HL-60 (cell line): Measurements from ENCODE around the gene MOCOS.

Experiments
- DNase-seq, 2 experiments: peaks; one replicate each; pipeline ENCODE4 v3.0.0-alpha.2; 2010 to 2020; ENCODE audit warnings: low read depth in 1 of 2, low spot score in 1 of 2
- H3K27ac ChIP-seq: fragments of 250-450 bp; sonication (Bioruptor Pico); replicated peaks from 2 replicates; pipeline ENCODE4 v1.5.1; 2020; ENCODE audit warnings: mild to moderate bottlenecking, moderate library complexity
- H3K27me3 ChIP-seq: fragments of 250-450 bp; sonication (Bioruptor Pico); 2 replicates; pipeline ENCODE4 v1.5.1; 2021; ENCODE audit warnings: mild to moderate bottlenecking, moderate library complexity; ENCODE audit not compliant: insufficient read depth, poor library complexity, severe bottlenecking
- H3K4me3 ChIP-seq: replicated peaks from 2 replicates; pipeline ENCODE4 v1.5.1; 2011; ENCODE audit warnings: mild to moderate bottlenecking, control low read depth, low read length; ENCODE audit not compliant: insufficient read depth
- GABPA ChIP-seq: IDR thresholded peaks from 2 replicates; pipeline ENCODE4 v1.6.1; 2012; ENCODE audit warnings: low read depth
- POLR2AphosphoS5 ChIP-seq: IDR thresholded peaks from 2 replicates; pipeline ENCODE4 v1.6.1; 2012; ENCODE audit warnings: low read depth
- SPI1 ChIP-seq: IDR thresholded peaks from 2 replicates; pipeline ENCODE4 v1.6.1; 2012; ENCODE audit warnings: low read depth, mild to moderate bottlenecking, borderline replicate concordance
- TF ChIP-seq, protein P1 (sequence below): IDR thresholded peaks from 2 replicates; pipeline ENCODE4 v1.6.1; 2012; ENCODE audit warnings: low read depth; ENCODE audit not compliant: insufficient replicate concordance
- TF ChIP-seq, protein P2 (sequence below): IDR thresholded peaks from one replicate; pipeline ENCODE4 v1.5.1; 2011; ENCODE audit warnings: low read length, control low read depth, inconsistent platforms; ENCODE audit not compliant: insufficient read depth

The MOCOS gene

DNA sequence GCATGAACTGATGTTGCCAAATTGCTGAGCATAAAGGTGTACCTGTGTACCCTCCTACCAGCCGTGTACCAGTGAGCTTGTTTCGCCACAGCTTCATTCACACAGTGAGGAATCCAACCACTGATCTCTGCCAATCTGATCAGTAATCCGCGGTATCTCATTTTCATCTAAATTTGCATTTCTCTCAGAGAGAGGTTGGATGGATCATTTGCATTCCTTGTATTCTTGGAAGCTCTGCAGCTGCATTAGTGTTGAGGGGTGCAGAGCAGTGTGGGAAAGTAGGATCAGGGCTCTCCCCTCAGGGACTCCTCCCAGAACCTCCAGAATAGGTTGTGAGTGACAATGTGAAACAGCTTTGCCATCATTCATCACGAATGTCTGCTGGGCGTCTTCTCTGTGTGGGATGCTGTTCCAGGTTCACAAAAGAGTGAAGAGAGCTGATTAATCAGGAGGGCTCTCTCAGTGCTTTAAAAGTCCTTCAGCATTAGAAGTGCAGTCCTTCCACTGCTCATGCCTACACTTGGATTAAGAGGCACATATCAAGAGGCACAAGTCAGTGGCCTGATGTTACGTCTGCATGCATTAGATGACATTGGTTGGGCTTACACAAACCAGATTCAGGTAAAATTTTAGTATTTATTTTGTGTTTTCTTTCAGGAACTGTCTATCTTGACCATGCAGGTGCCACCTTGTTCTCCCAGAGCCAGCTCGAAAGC, 7.5 kb downstream of the MOCOS start:
- no peak overlapping the region for H3K4me3 ChIP-seq
- TF ChIP-seq, protein P1, sequence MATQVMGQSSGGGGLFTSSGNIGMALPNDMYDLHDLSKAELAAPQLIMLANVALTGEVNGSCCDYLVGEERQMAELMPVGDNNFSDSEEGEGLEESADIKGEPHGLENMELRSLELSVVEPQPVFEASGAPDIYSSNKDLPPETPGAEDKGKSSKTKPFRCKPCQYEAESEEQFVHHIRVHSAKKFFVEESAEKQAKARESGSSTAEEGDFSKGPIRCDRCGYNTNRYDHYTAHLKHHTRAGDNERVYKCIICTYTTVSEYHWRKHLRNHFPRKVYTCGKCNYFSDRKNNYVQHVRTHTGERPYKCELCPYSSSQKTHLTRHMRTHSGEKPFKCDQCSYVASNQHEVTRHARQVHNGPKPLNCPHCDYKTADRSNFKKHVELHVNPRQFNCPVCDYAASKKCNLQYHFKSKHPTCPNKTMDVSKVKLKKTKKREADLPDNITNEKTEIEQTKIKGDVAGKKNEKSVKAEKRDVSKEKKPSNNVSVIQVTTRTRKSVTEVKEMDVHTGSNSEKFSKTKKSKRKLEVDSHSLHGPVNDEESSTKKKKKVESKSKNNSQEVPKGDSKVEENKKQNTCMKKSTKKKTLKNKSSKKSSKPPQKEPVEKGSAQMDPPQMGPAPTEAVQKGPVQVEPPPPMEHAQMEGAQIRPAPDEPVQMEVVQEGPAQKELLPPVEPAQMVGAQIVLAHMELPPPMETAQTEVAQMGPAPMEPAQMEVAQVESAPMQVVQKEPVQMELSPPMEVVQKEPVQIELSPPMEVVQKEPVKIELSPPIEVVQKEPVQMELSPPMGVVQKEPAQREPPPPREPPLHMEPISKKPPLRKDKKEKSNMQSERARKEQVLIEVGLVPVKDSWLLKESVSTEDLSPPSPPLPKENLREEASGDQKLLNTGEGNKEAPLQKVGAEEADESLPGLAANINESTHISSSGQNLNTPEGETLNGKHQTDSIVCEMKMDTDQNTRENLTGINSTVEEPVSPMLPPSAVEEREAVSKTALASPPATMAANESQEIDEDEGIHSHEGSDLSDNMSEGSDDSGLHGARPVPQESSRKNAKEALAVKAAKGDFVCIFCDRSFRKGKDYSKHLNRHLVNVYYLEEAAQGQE = no peak
- TF ChIP-seq GABPA (no peak), SPI1 (no peak), POLR2AphosphoS5 (no peak)
- TF ChIP-seq, protein P2, sequence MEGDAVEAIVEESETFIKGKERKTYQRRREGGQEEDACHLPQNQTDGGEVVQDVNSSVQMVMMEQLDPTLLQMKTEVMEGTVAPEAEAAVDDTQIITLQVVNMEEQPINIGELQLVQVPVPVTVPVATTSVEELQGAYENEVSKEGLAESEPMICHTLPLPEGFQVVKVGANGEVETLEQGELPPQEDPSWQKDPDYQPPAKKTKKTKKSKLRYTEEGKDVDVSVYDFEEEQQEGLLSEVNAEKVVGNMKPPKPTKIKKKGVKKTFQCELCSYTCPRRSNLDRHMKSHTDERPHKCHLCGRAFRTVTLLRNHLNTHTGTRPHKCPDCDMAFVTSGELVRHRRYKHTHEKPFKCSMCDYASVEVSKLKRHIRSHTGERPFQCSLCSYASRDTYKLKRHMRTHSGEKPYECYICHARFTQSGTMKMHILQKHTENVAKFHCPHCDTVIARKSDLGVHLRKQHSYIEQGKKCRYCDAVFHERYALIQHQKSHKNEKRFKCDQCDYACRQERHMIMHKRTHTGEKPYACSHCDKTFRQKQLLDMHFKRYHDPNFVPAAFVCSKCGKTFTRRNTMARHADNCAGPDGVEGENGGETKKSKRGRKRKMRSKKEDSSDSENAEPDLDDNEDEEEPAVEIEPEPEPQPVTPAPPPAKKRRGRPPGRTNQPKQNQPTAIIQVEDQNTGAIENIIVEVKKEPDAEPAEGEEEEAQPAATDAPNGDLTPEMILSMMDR = no peak

DNA sequence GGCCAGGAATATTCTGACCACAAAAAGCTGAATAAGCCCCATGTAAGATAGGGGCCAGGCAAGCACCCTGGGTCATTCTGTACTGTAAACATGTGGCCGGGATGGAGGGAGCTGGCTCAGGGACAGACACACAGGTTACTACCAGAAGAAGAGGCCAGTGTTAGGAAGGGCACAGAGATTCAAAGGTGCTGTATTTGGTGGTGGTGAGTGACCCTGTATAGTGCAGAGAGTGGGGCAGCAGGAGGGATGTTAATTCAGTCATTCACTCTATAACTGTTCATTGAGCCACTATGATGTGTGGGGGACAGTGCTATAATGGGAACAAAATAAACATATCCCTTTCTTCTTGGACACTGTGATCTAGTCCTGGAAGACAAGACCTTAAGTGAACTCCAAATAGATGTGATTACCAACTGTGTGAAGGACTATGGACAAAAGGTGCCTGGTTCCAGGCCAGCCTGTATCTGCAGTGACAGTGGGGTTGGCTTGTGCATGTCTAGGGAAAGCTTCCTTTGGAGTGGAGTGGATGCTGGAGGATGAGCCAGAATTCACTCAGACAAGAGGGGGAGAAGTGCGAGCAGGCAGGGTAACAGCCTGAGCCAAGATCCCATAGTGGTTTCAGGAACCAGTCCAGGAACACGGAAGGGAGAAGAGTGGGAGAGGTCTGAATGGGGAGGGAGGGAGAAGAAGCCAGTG, 8.3 kb downstream of the MOCOS start:
- no peak for DNase-seq
- no peak overlapping the region for H3K27ac ChIP-seq
- peaks cover 10% of the 10 kb centered on the region for H3K27me3 ChIP-seq
- no peak overlapping the region for H3K4me3 ChIP-seq
- TF ChIP-seq, protein P2 = no peak
- TF ChIP-seq SPI1 = no peak
- no peak for TF ChIP-seq POLR2AphosphoS5
- no peak for TF ChIP-seq GABPA
- TF ChIP-seq, protein P1 = no peak

More for the DNA sequence above, 7.5 kb downstream of the MOCOS start:
- peaks cover 15% of the 10 kb centered on the region for H3K27me3 ChIP-seq
- DNase-seq = no peak
- no peak overlapping the region for H3K27ac ChIP-seq

DNA sequence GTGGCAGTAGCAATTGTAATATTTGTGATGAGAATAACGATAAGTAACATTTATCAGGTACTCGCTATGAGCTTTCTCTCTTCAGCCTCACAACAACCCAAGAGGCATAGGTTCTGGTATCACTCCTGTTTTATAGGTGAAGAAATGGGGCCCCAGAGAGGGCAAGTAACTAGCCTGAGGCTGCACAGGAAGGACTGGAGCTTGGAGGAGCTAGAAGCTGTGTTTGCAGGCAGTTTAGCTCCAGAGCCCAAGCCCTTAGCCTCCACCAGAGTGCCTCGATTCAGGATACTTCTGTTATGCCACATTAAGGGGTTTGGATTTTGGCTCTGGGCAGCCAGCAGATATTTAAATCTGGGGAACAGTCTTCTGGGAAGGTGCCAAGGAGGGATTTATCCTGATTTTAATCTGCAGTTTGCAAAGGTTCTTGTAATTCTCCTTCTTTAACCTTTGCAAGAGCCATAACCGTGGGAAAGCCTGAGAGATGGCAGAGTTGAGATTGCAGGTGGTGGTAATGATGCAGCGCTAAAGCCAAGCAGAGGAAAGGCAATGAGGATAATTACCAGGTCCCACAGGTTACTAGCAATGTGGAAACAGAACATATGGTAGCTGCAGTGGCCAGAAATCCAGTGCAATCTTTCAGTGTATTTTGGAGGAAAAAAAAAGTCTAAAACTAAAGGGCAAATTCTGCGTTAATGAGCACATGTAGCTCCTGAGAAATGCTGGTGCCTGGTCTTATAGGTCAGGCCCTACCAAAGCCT, 9.1 kb downstream of the MOCOS start:
- H3K27me3 ChIP-seq = peaks cover 10% of the 10 kb centered on the region
- no peak overlapping the region for H3K27ac ChIP-seq
- TF ChIP-seq GABPA (no peak), POLR2AphosphoS5 (no peak), SPI1 (no peak)
- TF ChIP-seq, protein P1 = no peak
- TF ChIP-seq, protein P2 = no peak
- no peak overlapping the region for H3K4me3 ChIP-seq
- no peak for DNase-seq
